GM03348 (cell line): ENCODE results near the gene SH3TC1.

Experiments used
- DNase-seq: peaks from one replicate; pipeline ENCODE4 v3.0.0; 2012; ENCODE audit warnings: low spot score

Gene SH3TC1

DNA sequence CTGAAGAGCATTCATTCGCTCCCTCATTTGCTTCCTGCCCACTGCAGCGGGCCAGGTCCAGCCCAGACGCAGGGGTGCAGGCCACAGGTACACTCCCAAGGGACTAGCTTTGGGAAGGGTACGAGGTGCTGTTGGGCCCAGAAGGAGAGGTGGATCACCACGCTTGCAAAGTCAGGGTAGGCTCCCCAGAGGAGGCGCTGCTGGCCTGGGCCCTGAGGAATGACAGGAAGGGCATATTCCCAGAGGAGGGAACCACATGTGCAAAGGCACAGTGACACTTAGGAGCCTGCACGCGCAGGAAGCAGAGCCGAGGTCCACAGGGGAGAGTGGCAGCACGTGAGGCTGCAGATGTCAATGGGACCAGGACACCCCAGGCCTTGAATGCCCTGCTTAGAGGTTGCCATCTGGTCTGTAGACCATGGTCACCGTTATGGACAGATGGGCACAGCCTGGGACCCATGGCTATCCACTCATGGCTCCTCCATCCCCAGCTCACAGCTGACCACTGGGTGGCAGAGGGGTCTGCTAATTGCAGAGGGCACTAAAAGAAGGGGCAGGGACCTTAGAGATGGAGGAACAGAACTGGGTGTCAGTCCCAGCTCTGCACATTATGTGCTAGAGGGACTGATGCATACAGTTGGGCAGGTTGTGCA, 78.4 kb downstream of the SH3TC1 start:
- no peak for DNase-seq

DNA sequence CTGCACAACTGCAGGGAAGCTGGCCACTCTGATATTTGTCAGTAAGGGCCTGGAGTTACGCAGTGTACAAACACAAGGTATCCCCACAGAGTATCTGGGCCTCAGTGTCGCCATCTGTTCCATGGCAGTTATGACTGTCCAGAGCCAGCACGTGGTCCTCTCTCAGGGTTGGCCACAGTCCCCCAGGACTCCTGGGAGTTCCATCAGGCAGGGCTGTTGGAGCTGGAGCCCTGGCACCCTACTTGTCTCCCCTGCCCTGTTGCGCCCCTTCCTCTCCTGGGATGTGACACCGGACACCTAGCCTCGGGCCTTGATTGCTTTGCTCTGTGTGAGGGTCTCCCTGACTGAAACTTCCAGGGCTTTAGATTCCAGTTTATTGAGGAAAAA, 78.9 kb downstream of the SH3TC1 start:
- DNase-seq = no peak

- DNase-seq = peak; percentile 93
Observed at GRCh38 chr4:8278421-8279287, 79.6 kb downstream of the SH3TC1 start.

DNA sequence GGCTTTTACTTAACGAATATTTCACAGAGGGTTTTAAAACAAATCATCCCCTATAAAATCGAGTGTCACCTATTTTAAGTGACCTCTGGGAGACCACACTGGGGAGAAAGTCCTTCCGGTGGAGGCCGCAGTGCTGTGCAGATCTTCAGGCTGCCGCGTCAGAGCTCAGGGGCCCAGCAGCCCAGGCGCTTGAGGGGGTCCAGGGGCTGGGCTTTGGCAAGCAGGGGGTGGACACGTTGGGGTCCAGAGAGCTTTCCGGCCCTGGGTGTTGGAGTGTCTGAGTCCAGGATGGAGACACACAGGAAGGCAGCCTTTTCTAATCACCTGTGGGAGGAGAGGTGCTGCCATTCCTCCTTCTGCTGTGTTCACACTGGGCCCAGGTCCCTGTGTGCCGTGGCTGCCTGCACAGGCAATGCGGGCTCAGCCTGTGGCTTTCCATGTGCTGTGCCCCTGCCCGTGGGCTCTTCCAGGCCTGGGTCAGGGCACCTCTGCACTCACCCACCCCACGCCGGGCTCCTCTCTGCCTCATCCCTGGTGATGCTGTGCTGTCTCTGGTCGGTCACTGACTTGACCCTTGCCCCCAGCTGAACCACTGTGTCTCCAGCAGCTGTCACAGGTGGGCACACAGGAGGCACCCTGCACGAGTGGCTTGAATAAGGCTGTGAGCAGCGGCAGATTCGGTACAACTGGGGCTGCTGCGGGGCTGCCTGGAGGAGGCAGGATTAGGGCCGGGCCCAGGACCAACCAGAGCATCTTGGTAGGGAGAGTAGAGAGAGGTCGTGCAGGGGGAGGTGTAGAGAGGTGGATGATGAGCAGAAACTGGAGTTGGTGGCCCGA, 80.4 kb downstream of the SH3TC1 start:
- DNase-seq = no peak

DNA sequence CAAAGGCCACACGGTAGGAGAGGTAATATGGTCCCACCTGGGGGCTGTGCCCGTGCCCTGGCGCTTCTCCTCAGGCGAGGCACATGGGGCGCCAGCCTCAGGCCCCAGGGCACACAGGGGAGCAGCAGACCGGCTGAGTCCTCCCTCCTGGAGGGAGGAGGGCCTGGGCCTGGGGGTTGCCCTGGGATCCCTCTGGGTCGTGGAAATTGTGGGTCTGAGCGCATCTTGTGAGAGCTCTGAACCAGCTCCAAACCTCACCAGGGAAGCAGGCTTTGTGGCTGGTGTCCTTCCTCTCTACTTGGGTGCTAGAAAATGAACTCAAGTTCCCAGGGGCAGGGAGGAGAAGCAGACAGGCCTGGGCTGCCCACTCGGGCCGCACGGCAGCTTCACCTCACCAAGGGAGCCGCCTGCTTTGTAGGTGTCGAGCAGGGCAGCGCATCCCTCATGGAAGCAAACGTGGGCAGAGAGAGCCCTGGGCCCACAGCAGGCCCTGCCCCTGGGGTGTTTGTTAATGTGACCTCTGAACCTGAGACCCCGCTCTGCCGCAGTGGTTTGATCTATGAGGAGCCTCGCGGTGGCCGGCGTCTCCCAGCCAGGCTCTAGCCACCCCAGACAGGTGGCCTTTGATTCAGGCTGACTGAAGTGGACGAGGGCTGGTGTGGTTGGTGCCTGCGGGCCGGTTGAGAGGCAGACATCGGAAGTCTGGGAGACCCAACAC, 81.2 kb downstream of the SH3TC1 start:
- DNase-seq = no peak

- DNase-seq = no peak
Observed at GRCh38 chr4:8280876-8281440, 81.9 kb downstream of the SH3TC1 start.

DNA sequence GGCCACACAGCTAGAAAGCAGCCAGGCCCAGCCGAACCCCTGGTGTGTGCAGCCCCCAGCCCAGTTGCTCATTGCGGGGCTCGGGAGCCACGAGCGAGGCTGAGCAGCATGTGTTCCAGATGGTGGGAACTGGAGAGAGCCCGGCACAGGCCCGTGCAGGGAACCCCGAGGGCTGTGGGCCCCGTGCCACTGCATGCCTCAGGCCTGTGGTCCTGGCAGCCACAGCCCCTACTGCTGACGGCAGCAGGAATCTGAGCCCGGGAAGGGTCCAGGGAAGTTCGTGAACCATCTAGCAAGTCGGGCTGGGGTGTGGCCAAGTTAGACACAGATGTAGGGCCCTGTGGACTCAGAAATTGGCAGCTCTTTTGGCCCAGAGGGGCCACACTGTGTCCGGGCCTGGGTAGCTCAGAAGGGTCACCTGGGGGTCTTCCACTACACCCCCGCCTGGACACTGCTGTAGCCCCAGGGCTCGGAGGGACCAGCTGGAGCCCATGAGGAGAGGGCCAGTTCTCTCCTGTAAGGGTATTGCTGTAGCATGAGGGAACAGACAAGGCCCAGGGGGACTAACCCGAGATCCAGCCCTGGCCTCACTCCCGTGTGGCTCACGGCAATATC, 82.5 kb downstream of the SH3TC1 start:
- DNase-seq = peak; percentile 75

DNA sequence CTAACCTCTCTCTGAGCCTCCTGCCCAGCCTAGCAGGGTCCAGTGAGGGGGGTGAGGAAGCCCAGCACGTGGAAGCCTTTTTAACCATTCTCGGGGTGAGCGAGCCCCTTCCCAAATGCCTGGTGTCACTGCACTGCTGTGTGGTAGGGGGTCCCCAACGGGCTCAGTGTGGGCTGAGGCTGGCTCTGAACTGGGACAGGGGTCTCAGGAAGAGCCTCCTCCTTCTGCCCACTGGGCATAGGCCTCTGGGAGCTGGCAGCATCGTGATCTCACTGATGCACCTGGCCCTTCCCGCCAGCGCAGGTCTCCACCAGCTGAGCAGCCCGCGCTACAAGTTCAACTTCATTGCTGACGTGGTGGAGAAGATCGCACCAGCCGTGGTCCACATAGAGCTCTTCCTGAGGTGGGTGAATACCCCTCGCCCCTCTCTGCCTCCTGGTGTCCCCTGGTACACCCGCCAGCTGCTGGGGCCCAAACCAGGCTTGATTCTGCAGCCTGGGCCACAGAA, 83.1 kb downstream of the SH3TC1 start:
- DNase-seq = no peak

DNA sequence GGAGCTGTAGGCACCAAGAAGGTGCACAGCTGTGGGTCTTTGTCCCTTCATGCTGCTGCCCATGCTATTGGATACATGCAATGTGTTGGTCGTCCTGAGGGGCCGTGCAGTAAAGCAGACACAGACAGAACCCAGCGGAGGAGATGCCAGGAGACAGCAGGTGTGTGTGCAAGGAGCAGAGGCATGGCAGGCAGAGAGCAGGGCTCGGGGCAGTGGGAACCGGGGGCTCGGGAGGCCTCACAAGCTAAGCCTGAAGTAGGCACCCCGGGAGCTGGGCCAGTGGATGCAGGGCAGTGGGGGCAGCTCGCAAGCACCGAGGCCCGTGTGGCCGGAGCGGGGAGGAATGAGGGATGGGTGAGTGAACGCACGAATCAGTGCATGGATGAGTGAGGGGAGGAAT, 83.7 kb downstream of the SH3TC1 start:
- no peak for DNase-seq

DNA sequence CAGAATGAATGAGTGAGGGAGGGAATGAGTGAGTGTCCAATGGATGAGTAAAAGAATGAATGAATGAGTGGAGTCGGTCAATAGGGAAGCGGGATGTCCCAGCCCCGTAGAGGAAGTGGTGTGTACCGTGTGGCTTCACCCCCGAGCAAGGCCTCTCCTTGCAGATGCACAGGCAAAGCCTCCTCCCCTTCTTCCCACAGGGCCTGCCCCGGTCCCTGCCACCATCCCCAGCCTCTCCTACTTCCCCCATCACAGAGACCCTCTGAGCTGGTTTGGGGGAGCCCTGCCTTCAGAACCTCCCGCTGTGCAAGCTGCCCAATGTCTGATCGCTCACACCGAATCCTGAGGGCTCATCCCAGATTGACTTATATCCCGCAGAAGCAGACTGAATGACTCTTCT, 84.1 kb downstream of the SH3TC1 start:
- no peak for DNase-seq

- DNase-seq = no peak
Observed at GRCh38 chr4:8283631-8284121, 84.6 kb downstream of the SH3TC1 start.

DNA sequence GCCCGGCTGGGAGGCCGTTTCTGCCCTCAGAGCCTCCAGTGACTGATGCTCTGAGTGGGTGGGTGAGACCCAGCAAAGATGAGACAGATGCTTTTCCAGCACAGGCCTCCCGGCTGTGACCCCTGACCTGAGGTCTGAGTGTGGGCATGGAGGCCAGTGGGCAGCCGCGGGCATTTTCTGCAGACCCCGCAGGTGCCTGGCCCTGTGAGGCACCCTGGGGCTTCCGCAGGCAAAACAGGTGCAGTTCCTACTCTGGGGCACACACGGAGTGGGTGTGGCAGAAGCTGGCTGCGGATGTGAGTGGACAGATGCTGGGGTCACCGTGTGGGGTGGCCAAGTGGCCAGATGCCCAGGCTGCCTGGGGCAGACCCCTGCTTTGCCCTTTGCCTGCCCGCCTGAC, 85.3 kb downstream of the SH3TC1 start:
- DNase-seq = no peak

DNA sequence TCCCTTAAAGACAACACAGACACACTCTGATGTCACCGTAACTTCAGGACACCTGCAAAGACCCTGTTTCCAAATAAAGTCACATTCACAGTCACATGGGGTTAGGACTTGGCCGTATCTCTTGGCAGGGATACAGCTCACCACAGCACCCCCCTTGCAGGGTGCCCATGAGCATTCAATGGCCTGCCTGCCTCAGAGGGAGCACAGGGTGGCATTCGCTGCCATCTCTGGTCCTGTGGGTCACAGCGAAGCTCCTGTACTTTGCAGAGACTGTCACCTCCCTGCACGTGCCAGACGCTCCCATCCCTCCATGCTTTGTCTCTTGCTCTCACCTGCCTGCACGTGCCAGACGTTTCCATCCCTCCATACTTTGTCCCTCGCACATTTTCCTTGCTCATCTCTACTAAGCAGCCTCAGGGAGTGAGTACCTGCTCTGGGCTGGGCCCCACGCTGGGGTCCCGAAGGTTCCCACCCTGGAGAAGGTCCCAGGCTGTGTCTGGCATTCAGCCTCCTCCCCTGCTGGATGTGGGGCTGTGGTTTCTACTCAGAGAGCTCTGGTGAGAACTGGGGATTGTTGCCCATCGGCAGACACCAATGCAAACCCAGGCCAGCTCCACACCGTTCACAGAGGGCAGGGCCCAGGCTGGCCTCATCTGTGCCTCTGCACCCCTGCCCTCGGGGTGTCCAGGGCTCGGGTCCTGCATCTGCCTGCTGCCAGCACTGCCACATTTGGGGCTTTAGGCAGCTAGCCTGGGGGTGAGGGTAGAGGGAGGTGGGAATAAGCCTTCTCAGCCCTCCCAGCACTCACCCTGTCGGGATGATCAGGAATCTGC, 86.3 kb downstream of the SH3TC1 start:
- no peak for DNase-seq

DNA sequence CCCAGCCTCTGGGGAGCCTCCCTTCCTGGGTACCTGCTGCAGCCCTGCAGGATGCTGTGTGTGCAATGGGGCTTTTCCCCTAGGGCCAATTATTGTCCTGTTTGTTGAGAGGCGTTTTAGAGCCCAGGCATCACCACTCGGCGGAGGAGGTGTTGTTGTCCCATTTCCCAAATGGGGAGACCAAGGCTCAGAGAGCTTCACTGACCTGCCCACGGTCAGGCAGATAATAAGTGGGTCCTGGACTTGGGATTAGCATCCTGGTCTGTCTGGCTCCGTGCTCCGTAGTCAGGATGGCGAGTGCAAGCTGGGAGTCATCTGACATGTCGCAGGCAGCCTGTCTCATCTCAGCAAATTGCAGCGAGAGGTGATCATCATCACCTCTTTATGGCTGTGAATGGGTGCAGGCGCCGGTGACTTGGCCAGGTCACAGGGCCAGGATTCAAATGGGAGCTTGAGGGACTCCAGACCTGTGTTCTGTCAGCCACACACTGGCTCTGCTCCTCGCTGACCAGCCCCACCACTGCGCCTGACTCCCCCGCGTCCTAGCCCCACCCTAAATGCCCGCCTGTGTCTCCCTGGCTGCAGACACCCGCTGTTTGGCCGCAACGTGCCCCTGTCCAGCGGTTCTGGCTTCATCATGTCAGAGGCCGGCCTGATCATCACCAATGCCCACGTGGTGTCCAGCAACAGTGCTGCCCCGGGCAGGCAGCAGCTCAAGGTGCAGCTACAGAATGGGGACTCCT, 87.1 kb downstream of the SH3TC1 start:
- DNase-seq = no peak

DNA sequence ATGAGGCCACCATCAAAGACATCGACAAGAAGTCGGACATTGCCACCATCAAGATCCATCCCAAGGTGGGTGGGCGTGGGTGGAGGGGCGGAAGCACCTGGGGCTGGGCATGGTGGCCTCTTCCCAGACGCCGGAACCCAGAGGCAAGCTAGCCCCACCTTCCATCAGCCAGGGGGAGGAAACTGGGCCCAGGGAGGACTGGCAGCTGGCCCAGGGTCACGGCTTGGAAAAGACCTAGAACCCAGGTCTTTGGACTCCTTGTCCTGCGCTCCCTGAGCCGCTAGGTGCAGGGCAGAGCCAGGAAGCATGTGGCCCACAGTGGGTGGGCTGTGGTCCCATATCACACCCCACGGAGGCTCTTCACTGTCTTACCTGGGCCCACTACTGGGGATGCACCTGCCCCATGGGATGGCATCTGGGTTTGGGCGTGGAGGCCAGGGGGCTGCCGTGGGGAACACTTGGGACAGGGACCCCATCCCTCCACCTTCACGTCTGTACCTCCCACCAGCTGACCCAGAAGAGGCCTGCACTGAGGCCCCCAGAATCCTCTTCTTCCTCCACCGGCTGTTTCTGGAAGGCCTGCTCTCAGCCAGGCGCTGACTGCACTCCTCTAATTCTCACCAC, 87.7 kb downstream of the SH3TC1 start:
- DNase-seq = no peak

GRCh38 chr4:8287343-8288280, 88.5 kb downstream of the SH3TC1 start:
- DNase-seq = no peak

- no peak for DNase-seq
Observed at GRCh38 chr4:8289151-8289750, 90.2 kb downstream of the SH3TC1 start.
